Ishikawa (cell line): ENCODE results near the gene RASSF1.

Experiments used
- CREB1 ChIP-seq: IDR thresholded peaks from 2 replicates; pipeline ENCODE4 v1.6.1; 2012; ENCODE audit warnings: low read depth
- EP300 ChIP-seq: IDR thresholded peaks from 2 replicates; pipeline ENCODE4 v1.6.1; 2012; ENCODE audit warnings: borderline replicate concordance
- MAX ChIP-seq: IDR thresholded peaks from 2 replicates; pipeline ENCODE4 v1.6.1; 2012
- TCF12 ChIP-seq: IDR thresholded peaks from 2 replicates; pipeline ENCODE4 v1.6.1; 2012; ENCODE audit warnings: low read depth
- ZBTB7A ChIP-seq: IDR thresholded peaks from 2 replicates; pipeline ENCODE4 v1.6.1; 2012; ENCODE audit warnings: low read depth

GRCh38 chr3:50358355-50358910 lies 17.8 kb upstream of the RASSF1 start:
- TF ChIP-seq MAX = no peak
- no peak for TF ChIP-seq CREB1
- TF ChIP-seq TCF12 = no peak
- TF ChIP-seq ZBTB7A = no peak
- no peak for TF ChIP-seq EP300
